C4-2B (cell line): ENCODE measurements around the gene MTG2.

ENCODE experiments used
- H3K27ac ChIP-seq: fragments of 450-650 bp; 2 replicates; pipeline ENCODE4 v1.5.1; 2017
- ZFX ChIP-seq: fragments of 450-650 bp; IDR thresholded peaks from 2 replicates; pipeline ENCODE4 v1.6.1; 2017
- TF ChIP-seq, protein P1 (sequence below): fragments of 450-650 bp; conservative IDR thresholded peaks from 2 replicates; pipeline ENCODE4 v1.5.1; 2017; ENCODE audit warnings: mild to moderate bottlenecking

Gene MTG2

DNA sequence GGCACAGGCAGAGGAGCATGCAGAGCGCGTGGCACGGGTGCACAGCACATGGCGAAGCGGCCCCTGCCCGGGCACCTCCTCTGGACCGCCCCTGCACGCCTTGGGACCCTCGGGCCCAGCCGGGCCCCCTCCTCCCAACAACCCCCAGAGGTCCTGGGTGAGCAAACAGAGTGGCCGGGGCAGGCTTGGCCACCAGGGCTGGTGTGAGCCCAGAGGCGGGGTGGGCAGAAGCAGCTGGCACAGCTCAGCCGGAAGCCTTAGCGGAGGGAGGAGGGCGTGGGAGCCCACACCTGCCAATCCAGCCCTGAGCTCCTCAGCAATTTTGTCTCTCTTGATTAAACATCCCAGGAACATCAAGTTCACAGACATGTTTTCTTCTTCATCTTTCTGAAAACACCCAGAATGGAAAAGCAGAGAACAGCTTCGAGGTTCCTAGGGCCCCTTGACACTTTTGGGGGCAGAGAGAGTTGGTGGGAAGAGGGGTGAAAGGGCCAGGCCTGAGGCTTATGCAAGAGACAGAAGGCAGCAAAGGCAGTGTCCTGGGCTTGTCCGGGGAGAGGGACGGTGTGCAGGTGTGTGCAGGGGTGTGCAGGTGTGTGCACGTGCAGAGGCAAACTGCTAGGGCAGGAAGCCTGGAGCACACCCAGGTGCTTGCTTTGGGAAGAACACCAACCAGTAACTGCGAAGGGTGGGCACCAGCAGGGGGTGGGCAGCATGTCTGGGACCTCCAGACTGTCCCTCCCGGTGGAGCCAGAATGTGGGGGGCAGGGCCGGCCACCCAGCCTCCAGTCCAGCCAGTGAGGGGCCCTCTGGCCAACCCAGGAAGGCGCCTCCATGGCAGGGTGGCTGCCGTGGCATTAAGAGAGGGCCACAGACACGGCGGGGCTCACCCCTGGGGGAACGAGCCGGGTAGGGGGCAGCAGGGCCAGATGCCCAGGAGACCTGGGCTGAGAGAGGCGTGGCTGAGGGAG is 32.5 kb downstream of the MTG2 start:
- TF ChIP-seq ZFX = no peak
- TF ChIP-seq, protein P1, sequence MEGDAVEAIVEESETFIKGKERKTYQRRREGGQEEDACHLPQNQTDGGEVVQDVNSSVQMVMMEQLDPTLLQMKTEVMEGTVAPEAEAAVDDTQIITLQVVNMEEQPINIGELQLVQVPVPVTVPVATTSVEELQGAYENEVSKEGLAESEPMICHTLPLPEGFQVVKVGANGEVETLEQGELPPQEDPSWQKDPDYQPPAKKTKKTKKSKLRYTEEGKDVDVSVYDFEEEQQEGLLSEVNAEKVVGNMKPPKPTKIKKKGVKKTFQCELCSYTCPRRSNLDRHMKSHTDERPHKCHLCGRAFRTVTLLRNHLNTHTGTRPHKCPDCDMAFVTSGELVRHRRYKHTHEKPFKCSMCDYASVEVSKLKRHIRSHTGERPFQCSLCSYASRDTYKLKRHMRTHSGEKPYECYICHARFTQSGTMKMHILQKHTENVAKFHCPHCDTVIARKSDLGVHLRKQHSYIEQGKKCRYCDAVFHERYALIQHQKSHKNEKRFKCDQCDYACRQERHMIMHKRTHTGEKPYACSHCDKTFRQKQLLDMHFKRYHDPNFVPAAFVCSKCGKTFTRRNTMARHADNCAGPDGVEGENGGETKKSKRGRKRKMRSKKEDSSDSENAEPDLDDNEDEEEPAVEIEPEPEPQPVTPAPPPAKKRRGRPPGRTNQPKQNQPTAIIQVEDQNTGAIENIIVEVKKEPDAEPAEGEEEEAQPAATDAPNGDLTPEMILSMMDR = no peak
- H3K27ac ChIP-seq = peak overlapping the region; percentile 81

DNA sequence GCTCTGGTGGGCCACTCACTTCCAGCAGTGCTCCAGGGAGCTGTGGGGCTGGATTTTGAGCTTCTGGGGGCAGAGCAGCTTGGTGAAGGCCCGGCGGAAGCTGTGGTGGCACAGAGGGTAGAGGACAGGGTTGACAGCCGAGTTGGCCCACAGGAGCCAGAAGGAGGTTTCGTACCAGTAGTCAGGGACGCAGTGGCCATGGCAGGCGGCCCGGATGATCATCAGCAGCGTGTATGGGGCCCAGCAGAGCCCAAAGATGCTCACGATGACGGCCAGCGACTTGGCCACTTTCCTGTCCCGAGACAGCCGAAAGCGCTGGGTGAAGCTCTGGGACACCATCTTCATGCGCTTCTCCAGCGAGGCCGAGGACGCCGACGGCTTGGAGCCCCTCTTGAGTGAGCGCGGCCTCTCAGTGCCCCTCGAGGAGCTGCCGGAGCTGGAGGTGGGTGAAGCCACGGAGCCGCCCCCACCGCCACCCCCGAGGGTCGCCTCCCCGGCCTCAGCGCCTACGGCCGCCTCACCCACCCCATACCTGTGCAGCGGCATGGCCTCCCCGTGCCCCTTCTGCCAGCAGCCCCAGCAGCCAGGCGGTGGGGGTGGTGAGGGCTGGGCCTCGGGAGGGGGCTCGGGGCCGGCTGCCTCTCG is 33.3 kb downstream of the MTG2 start:
- TF ChIP-seq, protein P1 = no peak
- TF ChIP-seq ZFX = no peak
- peak overlapping the region; percentile 81 for H3K27ac ChIP-seq

DNA sequence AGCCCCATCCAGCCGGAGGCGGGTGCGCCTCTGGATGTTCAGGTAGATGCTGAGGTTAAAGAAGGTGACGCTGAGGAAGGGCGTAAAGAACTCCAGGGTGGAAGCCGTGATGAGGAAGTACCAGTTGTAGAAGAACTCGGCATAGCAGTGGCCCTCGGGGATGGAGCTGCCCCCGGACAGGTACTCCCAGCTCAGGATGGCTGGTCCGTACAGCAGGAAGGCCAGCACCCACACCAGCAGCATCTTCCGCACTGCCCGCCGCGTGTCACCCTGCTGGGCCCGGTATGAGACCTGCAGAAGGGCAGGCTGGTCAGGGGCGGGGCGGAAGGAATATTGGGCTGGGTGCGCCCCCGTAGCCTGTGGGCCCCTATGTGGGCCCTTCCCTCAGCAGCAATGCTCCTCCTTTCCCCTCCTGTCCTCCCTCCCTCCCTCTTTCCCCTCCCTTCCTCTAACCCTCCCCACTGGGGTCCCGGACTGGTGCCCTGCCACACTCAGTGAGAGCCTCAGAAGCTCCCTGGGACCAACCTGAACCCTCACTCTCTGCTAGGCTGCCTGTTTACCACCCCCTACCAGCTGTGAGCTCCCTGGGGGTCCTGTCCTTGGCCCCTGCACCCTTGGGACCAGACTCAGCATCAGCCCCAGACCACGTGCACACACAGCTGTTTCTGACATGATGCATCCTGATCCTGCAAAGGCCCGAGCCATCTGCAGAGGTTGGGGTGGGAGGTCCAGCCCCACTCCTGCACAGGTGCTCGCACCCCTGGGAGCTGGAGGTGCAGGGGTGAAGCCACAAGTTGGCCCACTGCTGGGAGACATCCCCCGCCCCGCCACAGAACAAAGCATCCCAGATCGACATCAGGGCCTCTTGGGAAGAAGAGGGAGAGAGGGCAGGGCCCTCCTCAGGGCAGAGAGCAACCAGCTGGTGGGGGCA is 34.1 kb downstream of the MTG2 start:
- TF ChIP-seq, protein P1 = no peak
- no peak for TF ChIP-seq ZFX
- H3K27ac ChIP-seq = peak overlapping the region; percentile 81

DNA sequence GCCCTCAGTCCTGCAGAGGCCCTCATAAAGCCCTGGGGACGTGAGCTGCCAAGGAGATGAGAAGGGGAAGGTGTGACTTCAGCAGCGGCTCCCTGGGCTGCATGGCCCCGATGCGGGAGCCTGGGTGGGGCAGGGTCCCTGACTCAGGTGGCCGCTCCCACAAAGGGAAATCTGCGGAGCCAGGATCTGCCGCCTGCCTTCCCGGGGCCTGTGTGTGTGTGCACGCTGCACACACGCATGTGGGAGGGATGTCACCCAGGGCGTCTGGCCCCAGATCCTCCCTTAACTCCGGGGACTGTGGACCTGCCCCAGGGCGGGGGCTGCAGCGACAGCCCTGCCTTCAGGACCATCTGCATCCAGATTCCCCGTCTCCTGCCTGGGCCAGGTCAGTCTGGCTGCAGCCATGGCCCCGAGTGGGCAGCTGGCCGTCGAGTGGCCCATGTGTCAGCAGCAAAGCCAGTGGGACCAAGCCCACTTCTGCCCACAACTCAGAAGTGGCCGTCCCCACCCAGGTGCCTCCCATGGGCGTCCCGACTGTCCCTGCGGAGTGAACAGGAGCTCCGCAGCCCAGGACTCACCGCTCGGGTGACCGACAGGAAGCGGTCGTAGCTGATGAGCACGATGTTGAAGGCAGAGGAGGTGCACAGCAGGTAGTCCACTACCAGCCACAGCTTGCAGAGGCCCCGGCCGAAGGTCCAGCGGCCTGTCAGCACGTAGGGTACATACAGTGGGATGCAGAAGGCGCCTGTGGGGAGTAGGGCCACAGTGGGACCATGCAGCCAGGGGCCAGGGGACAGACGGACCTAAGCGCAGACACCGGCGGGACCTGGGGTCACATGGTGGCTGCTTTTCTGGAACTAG is 35.3 kb downstream of the MTG2 start:
- TF ChIP-seq, protein P1 = no peak
- TF ChIP-seq ZFX = no peak
- H3K27ac ChIP-seq = no peak overlapping the region

DNA sequence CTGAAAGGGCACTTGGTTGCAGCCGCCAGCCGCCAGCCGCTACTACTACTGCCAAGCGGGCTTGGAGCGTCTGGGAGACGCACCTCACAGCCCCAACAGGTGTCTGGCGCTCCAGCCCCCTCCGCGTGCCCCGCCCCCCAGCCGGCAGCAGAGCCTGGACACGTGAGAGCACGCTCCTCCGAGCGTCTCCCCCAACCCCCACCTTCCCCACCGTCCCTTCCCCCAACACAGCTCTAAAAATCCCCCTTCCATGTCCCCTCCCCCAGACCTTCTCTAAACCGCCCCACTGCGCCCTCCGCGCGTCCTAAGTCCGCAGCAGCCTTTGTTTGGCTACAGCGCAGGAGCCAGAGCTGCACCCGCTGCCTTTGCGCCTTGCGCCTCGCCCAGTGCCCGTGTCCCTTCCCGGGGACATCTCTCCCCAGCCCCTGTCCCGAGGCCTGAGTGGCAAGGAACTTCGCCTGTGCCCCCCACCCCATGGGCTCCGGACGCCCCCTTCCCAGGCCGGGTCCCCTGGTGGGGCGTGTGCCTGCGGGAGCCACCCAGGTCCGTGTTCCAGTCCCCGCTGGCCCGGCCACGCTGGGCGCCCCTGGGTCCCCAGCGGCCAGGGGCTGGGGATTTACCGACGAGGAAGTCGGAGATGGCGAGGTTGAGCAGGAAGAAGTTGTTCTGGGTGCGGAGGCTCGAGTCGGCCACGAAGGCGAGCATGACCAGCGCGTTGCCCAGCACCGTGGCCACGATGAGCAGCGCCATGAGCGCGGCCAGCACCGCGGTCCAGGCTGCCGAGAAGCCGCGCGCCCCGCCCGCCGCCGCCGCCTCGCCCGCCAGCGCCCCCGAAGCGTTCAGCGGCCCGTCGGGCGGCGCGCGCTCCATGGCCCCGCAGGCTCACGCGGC is 36.5 kb downstream of the MTG2 start:
- H3K27ac ChIP-seq = no peak overlapping the region
- TF ChIP-seq ZFX = no peak
- TF ChIP-seq, protein P1 = no peak
